ENCODE measurements around the gene MRPL36.

DNA sequence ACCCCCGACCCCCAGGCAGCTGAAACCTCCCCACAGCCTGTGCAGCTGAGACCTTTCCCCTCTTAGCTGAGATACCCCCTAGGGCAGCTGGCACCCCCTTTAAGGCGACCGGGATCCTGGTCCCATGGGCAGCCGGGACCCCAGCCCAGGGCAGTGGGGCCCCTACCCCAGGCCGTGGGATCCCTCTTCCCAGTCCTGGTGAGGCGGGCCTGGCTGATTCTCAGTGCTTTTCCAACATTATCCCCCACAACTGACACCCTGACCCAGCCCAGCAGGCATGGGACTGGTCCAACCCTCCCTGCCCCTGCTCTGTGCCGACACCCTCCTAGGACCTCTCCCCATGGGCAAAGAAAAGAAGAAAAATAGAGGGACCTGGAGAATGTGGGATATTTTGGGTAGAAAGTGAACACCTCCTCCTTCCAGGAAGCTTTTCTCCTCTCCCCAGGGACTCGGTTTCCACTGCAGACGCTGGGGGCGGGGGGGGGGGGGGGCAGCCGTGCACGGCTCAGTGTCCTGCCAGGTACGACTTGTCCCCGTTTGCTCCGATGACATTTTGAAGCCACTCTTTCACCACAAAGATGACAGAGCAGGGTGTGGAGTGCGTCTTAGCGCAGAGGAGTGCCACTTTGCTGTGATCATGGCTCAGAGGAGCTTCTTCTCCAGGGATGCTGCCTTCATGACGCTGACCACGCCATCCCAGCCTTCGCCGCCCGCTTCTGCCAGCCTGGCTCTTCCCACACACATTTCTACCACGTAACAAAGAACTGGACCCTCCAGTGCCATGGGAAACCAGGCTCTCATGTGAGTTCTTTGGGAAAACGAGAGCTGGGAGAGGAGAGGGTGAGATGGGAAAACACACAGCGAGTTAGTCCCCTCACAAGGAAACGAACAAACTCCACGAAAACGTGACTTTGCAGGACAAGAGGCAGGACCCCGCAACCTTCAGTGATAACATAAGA is 47.5 kb downstream of the MRPL36 start:
- no peak for TF ChIP-seq RFX5 (IDR thresholded peaks at IDR 0.05; ENCODE audit: low read depth, low read length)
- TF ChIP-seq, protein P1, sequence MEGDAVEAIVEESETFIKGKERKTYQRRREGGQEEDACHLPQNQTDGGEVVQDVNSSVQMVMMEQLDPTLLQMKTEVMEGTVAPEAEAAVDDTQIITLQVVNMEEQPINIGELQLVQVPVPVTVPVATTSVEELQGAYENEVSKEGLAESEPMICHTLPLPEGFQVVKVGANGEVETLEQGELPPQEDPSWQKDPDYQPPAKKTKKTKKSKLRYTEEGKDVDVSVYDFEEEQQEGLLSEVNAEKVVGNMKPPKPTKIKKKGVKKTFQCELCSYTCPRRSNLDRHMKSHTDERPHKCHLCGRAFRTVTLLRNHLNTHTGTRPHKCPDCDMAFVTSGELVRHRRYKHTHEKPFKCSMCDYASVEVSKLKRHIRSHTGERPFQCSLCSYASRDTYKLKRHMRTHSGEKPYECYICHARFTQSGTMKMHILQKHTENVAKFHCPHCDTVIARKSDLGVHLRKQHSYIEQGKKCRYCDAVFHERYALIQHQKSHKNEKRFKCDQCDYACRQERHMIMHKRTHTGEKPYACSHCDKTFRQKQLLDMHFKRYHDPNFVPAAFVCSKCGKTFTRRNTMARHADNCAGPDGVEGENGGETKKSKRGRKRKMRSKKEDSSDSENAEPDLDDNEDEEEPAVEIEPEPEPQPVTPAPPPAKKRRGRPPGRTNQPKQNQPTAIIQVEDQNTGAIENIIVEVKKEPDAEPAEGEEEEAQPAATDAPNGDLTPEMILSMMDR (conservative IDR thresholded peaks at IDR 0.05; ENCODE audit: low read depth, low read length) = no peak
- no peak for TF ChIP-seq MXI1 (IDR thresholded peaks at IDR 0.05; ENCODE audit: borderline replicate concordance, low read depth, low read length)
- TF ChIP-seq RAD21 (IDR thresholded peaks at IDR 0.05; ENCODE audit: low read length) = no peak
- TF ChIP-seq POLR2A (IDR thresholded peaks at IDR 0.05; ENCODE audit: low read depth, low read length) = no peak
- TF ChIP-seq CEBPB (IDR thresholded peaks at IDR 0.05; ENCODE audit: low read depth, low read length) = no peak
- TF ChIP-seq BHLHE40 (IDR thresholded peaks at IDR 0.05; ENCODE audit: low read depth, low read length) = no peak

Measured in IMR-90 (cell line).